ENCODE results near the gene PUM1.
"Not testable (repeated sequence)": the region's sequence is repeated elsewhere in the genome, so short reads cannot be mapped to it uniquely, and the experiment has no call there.

The PUM1 gene

GRCh38 chr1:30990591-30990990 lies 74.9 kb downstream of the PUM1 start:
- DNase-seq = no peak

- no peak for DNase-seq
Measured at GRCh38 chr1:30988045-30988444, 77.5 kb downstream of the PUM1 start.

- no peak for DNase-seq
Measured at GRCh38 chr1:30986755-30987154, 78.8 kb downstream of the PUM1 start.

DNA sequence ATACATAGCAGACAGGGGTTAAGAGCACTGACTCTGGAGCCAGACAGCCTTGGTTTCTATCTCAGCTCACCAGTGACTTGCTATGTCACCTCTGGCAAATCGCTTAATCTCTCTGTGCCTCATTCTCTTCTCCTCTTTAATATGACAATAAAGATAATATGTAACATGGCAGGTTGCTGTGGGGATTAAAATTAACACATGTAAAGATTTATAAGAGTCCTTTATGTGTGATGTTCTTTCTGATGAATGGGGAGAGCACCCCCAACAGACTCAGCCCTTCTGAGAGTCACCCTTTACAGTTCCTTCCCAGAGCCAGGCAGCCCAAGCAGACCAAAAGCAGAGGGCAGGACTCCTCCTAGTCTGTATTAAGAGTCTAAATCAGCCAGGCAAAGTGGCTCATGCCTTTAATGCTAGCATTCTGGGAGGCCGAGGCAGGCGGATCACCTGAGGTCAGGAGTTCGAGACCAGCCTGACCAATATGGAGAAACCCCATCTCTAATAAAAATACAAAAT lies 80.5 kb downstream of the PUM1 start:
- no peak for DNase-seq

GRCh38 chr1:30984165-30984889 lies 81.2 kb downstream of the PUM1 start:
- no peak for DNase-seq

- DNase-seq = no peak
Measured at GRCh38 chr1:30982937-30983336, 82.6 kb downstream of the PUM1 start.

DNA sequence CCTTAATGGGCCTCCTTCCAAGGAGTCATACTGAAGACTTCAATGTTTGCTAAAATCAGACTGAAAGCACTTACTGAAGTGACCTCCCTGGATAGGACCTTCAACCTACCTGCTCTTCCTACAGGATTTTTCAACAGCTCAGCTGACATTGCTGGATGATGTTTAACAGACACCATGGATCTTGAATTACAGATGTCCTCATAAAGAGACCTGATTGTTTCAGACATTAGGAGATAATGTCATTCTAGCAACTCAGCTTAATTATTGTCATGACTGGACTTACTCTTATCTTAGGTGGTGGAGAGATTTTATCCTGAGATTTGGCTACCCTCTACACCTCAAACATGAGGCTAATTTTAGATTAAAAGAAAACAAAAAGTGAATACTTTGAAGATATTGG lies 83.1 kb downstream of the PUM1 start:
- DNase-seq = no peak

GRCh38 chr1:30981172-30981571 lies 84.3 kb downstream of the PUM1 start:
- no peak for DNase-seq

GRCh38 chr1:30977511-30977910 lies 88.0 kb downstream of the PUM1 start:
- no peak for DNase-seq

DNA sequence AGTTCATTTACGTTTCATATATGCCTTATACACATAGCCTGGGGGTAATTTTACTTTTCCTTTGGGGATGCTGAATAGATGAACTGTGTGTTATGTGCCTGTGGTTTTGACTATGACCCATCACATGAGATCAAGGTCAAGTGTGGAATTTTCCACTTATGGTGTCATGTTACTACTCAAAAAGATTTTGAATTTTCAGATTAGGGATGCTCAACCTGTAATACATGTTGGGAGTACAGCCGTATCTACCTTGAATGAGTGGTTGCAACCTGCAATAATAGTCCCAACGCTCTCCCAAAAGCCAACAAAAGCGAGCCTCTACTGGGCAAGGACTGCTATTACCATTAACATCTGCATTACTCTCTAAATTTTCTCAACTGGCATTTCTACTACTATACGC lies 88.4 kb downstream of the PUM1 start:
- DNase-seq = no peak

DNA sequence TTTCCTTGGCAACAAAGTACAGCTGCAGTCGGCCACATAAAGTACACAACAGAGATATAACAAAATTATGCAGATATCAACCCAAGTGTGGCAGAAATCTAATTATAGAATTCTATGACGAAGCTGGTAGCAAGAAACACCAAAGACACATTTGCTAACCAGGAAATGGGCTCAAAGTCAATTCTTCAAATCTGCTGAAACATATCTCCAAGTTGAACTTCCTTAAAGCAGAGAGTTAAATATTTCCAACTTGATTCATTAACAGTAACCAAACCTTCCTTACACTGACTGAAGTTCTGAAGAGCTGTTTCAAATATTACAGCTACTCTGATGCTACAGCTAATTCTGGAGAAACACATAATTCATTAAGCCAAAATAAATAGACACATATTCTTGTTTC lies 89.4 kb downstream of the PUM1 start:
- no peak for DNase-seq

GRCh38 chr1:30975217-30975616 lies 90.3 kb downstream of the PUM1 start:
- no peak for DNase-seq

DNA sequence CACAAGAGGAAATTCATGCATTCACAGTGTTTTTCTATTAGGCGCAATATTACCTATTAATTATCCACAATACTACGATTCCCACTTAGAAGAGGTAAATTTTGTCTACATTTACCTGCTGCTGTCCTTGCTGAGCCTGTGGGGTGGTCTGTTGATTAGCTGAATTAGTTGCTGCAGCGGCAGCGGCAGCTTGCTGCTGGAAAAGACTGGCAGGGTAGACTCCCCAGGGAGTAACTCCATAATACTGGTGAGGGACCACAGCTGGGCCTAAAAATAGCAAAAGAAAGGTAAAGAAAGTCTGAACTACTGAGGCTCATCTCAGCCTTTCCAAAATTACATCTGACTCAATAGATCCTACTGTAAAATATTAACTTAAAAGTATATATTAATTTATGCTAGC lies 91.0 kb downstream of the PUM1 start:
- DNase-seq = no peak

- DNase-seq = not testable (repeated sequence)
Measured at GRCh38 chr1:30972349-30972748, 93.2 kb downstream of the PUM1 start.

GRCh38 chr1:30971496-30971895 lies 94.0 kb downstream of the PUM1 start:
- no peak for DNase-seq

DNA sequence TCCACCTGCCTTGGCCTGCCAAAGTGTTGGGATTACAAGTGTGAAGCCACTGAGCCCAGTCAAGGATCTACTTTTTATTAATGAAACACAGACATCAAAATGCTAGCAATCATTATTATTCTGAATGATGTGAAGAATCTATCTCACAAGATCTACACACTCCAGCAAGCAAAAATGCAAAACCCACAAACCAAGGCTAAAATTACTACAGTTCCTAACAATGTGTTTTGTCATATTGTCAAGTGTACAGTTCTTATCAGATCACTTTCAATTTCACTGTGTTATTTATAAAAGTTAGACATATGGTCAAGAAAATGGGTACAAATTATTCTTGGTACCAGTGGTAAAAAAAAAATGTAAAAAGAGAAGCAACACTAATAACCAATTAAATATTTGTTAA lies 95.6 kb downstream of the PUM1 start:
- no peak for DNase-seq

GRCh38 chr1:30968220-30968971 lies 97.1 kb downstream of the PUM1 start:
- no peak for DNase-seq

DNA sequence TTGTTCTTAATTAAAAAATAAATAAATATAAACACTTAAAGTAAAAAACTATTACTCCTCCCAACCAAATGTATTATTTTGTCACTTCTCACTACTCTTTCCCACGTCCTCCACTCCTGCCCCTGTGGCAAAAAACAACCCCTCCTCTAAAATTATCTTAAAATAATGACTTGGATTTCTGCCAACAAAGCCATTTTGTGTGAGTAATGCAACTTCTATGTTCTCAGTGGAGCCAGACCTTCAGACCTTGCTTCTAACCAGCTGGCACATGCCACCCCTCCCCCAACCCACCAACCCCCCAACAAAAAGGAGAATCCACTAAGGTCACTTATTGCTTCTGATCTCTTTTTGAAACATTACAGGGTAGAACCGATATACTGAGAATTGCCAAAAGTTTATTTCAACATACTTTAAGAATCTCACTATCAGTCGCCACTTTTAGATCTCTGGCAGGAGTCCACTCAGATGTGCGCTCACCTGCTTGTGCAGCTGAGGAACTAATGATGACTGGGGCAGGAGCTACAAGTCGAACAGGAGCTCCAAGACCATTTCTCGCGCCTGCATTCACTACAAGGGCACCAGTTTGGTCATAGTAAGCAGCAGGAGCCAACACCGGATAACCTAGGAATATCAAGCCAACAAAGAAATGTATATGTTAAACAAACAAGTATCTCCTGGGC lies 98.7 kb downstream of the PUM1 start:
- no peak for DNase-seq

DNA sequence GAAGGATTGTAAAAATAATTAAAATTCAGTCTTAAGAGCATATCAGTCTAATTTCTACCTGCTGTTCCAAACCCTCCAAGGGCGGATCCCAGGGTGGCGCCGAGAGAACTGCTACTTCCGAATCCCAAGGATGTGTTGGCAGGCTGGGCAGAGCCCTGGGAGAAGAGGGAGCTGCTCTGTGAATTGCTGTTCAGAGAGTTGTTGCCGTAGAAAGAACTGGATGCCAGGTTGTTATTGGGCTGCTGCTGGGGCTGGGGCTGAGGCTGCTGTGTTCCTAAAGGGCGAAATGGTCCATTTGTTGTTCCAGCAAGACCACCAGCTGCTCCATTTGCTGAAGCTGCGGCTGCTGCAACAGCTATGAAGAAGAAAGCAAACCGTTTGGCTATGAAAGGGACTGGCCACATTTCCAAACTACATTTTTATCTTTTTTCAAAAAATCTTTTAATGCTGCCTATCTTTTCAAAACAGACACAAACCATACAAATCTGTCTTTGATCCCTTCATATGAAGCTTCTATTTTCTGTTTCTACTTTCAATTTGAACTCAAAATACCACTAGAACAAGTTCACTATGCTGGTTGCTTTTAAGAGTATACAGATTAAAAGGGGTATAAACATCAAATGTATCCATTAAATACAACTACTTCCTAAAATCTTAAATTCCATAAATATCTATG lies 99.5 kb downstream of the PUM1 start:
- DNase-seq = no peak

- no peak for DNase-seq
Measured at GRCh38 chr1:30964706-30965105, 100.8 kb downstream of the PUM1 start.

GRCh38 chr1:30962609-30963508 lies 102.7 kb downstream of the PUM1 start:
- no peak for DNase-seq

Measured in effector CD8-positive, alpha-beta T cell (primary cell).